NK-92 (cell line): ENCODE measurements around the gene ATP5MG.

Experiments used
- DNase-seq: peaks from one replicate; lab custom pipeline; 2025; ENCODE audit not compliant: unreplicated experiment; lab: John Stamatoyannopoulos, UW

The ATP5MG gene

GRCh38 chr11:118441770-118442275 lies 40.4 kb downstream of the ATP5MG start:
- DNase-seq, result no peak

GRCh38 chr11:118442301-118442700 lies 40.9 kb downstream of the ATP5MG start:
- no peak for DNase-seq

GRCh38 chr11:118442908-118443589 lies 41.6 kb downstream of the ATP5MG start:
- DNase-seq, result no peak

GRCh38 chr11:118443590-118444218 lies 42.3 kb downstream of the ATP5MG start:
- no peak for DNase-seq

- no peak for DNase-seq
Measured at GRCh38 chr11:118447423-118447822, 46.0 kb downstream of the ATP5MG start.

- no peak for DNase-seq
Measured at GRCh38 chr11:118448294-118448693, 46.9 kb downstream of the ATP5MG start.

GRCh38 chr11:118449316-118449918 lies 48.0 kb downstream of the ATP5MG start:
- DNase-seq, result no peak

- DNase-seq, result no peak
Measured at GRCh38 chr11:118450451-118450850, 49.0 kb downstream of the ATP5MG start.
